HG02885 (cell line): ENCODE data around the gene ICAM2.
"Not testable (repeated sequence)": the region's sequence is repeated elsewhere in the genome, so short reads cannot be mapped to it uniquely, and the experiment has no call there.

Experiments
- ATAC-seq: cut with Tn5 transposase; IDR thresholded peaks from one replicate; pipeline ENCODE4 v1.9.1; 2021; ENCODE audit warnings: mild to moderate bottlenecking; ENCODE audit not compliant: unreplicated experiment, poor library complexity

The ICAM2 gene

GRCh38 chr17:63982641-63983040 is 37.8 kb downstream of the ICAM2 start:
- not testable (repeated sequence) for ATAC-seq

GRCh38 chr17:63978272-63979200 is 41.9 kb downstream of the ICAM2 start:
- ATAC-seq: no peak

- ATAC-seq: no peak
Measured at GRCh38 chr17:63976702-63977101, 43.7 kb downstream of the ICAM2 start.

GRCh38 chr17:63975541-63976092 is 44.8 kb downstream of the ICAM2 start:
- no peak for ATAC-seq

GRCh38 chr17:63974594-63975192 is 45.7 kb downstream of the ICAM2 start:
- no peak for ATAC-seq

- ATAC-seq: no peak
Measured at GRCh38 chr17:63973930-63974593, 46.4 kb downstream of the ICAM2 start.

- ATAC-seq: no peak
Measured at GRCh38 chr17:63973247-63973646, 47.2 kb downstream of the ICAM2 start.

- ATAC-seq: no peak
Measured at GRCh38 chr17:63972796-63973195, 47.6 kb downstream of the ICAM2 start, which contains the start of gene SCN4A. Gene SCN4A (minus strand): TSS chr17:63972918. CDS start chr17:63972841, 77 bp downstream.

- ATAC-seq: no peak
Measured at GRCh38 chr17:63969278-63969677, 51.2 kb downstream of the ICAM2 start.

GRCh38 chr17:63967953-63968352 is 52.5 kb downstream of the ICAM2 start:
- no peak for ATAC-seq

- ATAC-seq: no peak
Measured at GRCh38 chr17:63966646-63967264, 53.7 kb downstream of the ICAM2 start.

- ATAC-seq: no peak
Measured at GRCh38 chr17:63963123-63963522, 57.3 kb downstream of the ICAM2 start.

GRCh38 chr17:63962298-63962744 is 58.1 kb downstream of the ICAM2 start:
- ATAC-seq: no peak

- no peak for ATAC-seq
Measured at GRCh38 chr17:63961355-63962212, 58.8 kb downstream of the ICAM2 start.

- no peak for ATAC-seq
Measured at GRCh38 chr17:63960430-63960829, 60.0 kb downstream of the ICAM2 start.

GRCh38 chr17:63960006-63960405 is 60.4 kb downstream of the ICAM2 start:
- ATAC-seq: no peak

- no peak for ATAC-seq
Measured at GRCh38 chr17:63956296-63956920, 64.0 kb downstream of the ICAM2 start.

- ATAC-seq: no peak
Measured at GRCh38 chr17:63955791-63956190, 64.6 kb downstream of the ICAM2 start.

- ATAC-seq: no peak
Measured at GRCh38 chr17:63955232-63955631, 65.2 kb downstream of the ICAM2 start.
